Right ventricle myocardium inferior (tissue), 1 donor: ENCODE results near the gene FURIN. TPM values are rescaled to one million over a fixed set of nuclear protein-coding genes. Genes with fewer than 3 reads are reported as not detected.
"Not testable (repeated sequence)": the region's sequence is repeated elsewhere in the genome, so short reads cannot be mapped to it uniquely, and the experiment has no call there.

ENCODE experiments used
- ATAC-seq: fragments of 200-7000 bp; cut with Tn5 transposase; one replicate; pipeline ENCODE4 v1.9.1; 2020; ENCODE audit warnings: mild to moderate bottlenecking, moderate library complexity
- DNase-seq: peaks from one replicate; pipeline ENCODE4 v3.0.0; 2021; ENCODE audit errors: missing footprints
- intact Hi-C: fragments of 100-400 bp; cut with DNase I; formaldehyde crosslinking; loops from one replicate; pipeline ENCODE4 v1.11.0; 2022
- total RNA-seq: library from RNA; stranded (reverse); fragmentation: NEBNext Ultra II Directional; extraction: Animal tissue kit (Norgen Biotek cat#: 25700); gene quantifications from one replicate; pipeline ENCODE4 v1.2.1, GENCODE V29; 2021
- donor health status: DM: no; HTN: yes; CAD: no; lungs with severe emphysema.

Gene FURIN
- total RNA-seq, 1 donor from 2014 or later, result 51.2 TPM

DNA sequence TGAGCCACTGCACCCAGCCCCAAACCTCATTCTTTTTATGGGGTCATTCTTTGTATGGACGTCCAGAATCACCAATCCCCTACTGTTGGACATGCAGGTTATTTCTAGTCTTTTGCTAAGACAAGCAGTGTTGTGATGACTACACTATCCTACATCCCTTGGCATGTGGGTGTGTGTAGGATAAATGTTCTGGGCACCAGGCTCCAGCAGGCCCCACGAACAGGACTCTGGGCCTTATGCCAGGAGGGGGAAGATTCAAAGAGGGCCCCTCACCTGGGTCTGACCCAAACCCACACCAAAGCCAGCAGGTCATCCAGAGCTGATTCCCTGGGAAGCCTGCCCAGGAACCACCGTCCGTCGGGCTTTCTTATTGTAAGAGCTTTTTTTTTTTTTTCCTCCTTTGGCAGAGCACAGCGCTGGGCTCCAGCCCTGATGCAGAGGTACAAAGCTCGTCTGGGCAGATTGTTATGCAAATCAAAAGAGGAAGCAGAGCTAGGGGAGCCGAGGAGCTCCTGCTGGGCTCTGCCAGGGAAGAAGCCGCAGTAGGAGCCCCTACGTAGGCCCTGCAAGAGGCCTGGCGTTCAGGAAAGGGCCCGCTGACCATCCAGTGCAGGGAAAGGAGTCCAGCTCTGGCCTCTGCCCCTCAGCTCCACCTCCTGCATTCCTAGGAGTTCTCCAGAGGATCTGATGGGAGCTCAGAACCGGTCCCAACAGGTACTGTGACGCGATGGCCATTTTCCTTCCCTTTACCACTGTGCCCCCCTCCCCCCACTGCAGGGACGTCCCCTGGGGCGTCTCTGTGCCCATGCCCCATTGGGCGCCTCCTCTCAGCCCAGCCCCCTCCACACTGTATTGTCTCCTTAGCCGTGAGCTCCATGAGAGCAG, 29.0 kb upstream of the FURIN start:
- DNase-seq (peak; percentile 76), ATAC-seq (peak; percentile 55)
- intact Hi-C loops, result no loop called here

DNA sequence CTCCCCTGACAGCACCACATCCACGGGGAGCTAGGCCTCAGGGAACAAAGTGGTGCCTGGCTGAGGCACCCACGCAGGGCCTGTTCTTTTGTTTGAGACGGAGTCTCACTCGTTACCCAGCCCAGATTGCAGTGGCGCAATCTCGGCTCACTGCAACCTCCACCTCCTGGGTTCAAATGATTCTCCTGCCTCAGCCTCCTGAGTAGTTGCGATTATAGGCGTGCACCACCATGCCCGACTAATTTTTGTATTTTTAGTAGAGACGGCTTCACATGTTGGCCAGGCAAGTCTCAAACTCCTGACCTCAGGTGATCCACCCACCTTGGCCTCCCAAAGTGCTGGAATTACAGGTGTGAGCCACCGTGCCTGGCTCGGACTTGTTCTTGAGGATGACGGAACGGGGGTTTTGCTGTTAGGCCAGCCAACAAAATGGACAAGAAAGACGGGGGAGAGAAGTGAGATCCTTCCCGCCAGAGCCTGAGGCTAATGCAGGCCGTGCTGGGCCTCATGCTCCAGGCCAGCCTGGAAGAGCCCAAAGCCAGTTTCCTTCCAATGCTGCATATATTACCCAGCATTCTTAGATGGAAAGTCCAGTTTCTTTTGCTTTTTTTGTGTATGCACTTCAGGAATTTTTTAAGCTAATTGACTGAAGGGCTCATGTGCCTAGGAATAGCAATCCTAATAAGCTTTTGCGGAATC, 28.1 kb upstream of the FURIN start:
- intact Hi-C loops, result no loop called here
- DNase-seq (no peak), ATAC-seq (no peak)

DNA sequence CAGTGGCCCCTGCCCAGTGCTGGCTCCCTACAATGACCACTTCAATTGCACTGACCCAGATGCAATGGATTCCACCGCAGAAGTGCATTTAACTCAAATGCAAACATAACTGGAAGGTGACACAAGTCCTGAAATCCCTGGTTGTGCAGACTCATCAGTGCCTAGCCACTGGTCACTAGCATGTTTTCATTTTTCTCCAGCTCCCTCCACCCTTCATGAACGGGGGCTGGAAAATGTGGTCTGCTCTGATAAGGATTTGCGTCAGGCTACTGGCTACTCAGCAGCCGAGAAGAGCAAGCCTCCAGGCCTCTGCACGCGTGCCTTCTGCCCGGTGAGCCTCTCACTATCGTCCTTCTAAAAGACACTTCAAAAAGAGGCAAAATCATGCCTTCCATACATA, 27.4 kb upstream of the FURIN start:
- DNase-seq (no peak), ATAC-seq (no peak)
- intact Hi-C loops, result no loop called here

DNA sequence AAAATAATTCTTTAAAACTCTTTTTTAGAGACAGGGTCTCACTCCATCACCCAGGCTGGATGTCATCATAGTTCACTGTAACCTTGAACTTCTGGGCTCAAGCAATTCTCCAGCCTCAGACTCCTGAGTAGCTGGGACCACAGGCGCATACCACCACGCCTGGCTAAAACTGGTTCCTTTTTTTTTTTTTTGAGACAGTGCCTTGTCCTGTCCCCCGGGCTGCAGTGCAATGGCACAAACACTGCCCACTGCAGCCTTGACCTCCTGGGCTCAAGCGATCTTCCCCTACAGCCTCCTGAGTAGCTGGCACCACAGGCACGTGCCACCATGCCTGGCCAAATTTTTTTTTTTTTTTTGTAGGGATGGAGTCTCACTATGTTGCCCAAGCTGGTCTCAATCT, 23.7 kb upstream of the FURIN start:
- ATAC-seq (no peak), DNase-seq (no peak)
- intact Hi-C loops, result no loop called here

GRCh38 chr15:90845201-90845949, 23.0 kb upstream of the FURIN start:
- DNase-seq, result no peak
- peak; percentile 37 for ATAC-seq
- intact Hi-C loops, result no loop called here

DNA sequence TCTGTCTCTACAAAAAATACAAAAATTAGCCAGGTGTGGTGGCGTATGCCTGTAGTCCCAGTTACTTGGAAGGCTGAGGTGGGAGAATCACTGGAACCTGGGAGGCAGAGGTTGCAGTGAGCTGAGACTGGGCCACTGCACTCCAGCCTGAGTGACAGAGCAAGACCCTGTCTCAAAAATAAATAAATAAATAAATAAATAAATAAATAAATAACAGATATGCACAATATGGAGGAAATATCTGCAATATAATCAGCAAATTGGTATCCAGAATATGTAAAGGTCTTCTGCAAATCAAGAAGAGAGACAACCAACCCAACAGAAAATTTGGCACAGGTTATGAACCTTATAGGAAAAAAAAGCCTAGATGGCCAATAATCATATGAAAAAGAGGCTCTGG, 19.0 kb upstream of the FURIN start:
- DNase-seq, intact Hi-C loops, ATAC-seq: not testable (repeated sequence)

DNA sequence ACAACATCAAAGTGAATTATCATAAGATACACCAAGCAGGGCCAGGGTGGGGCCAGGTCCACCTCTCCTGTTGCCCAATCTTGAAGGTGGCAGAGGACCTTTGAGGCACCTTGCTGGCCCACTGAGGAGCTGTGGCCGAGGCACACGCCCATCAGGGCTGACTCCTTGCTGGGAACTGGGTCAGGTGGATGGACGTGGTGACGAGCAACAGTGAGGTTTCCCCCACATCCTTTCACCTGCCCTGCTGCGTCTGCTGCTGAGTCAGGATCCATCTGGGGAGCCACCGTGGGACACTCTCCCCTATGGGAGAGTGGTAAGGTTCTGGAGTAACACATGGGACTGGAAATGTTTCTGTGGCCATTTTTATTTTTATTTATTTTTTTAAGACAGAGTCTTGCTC, 17.3 kb upstream of the FURIN start:
- ATAC-seq (no peak), DNase-seq (no peak)
- intact Hi-C loops, result no loop called here

- intact Hi-C loops, result no loop called here
- DNase-seq, result no peak
- no peak for ATAC-seq
Observed at GRCh38 chr15:90851940-90852339, 16.4 kb upstream of the FURIN start.

DNA sequence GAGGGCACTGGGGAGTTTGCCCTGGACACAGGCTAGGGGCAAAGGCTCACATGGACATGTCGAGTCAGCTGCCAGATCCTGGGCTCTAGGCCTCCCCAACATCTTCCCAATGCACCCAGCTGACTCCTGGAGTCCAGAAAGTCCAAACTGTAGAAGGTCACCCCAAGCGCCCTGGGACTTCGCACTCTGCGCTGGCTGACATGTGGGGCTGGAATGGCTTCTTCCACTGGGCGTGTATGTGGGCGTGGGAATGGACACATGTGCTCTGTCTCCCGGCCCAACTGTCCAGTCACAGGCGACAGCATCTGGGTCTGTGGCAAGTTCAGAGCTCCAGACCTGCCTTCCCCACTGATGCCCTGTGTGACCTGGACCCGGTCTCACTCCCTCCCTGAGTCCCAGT, 13.2 kb upstream of the FURIN start:
- intact Hi-C loops, result no loop called here
- DNase-seq, result no peak
- ATAC-seq, result no peak

GRCh38 chr15:90857337-90857736, 11.1 kb upstream of the FURIN start:
- intact Hi-C loops, result no loop called here
- no peak for ATAC-seq
- DNase-seq, result no peak

GRCh38 chr15:90857883-90858443, 10.4 kb upstream of the FURIN start:
- ATAC-seq (no peak), DNase-seq (no peak)
- intact Hi-C loops, result no loop called here

- ATAC-seq (peak; percentile 13), DNase-seq (no peak)
- intact Hi-C loops, result no loop called here
Observed at GRCh38 chr15:90859234-90860131, 8.9 kb upstream of the FURIN start.

GRCh38 chr15:90860450-90860849, 7.9 kb upstream of the FURIN start:
- intact Hi-C loops, result no loop called here
- DNase-seq (no peak), ATAC-seq (no peak)

GRCh38 chr15:90860942-90861675, 7.3 kb upstream of the FURIN start:
- ATAC-seq (no peak), DNase-seq (no peak)
- intact Hi-C loops, result no loop called here

- ATAC-seq (no peak), DNase-seq (no peak)
- intact Hi-C loops, result no loop called here
Observed at GRCh38 chr15:90862487-90862886, 5.9 kb upstream of the FURIN start.

GRCh38 chr15:90862964-90863778, 5.2 kb upstream of the FURIN start:
- intact Hi-C loops, result no loop called here

GRCh38 chr15:90863987-90864386, 4.4 kb upstream of the FURIN start:
- intact Hi-C loops, result no loop called here
- no peak for ATAC-seq
- DNase-seq, result no peak

More at GRCh38 chr15:90862964-90863778, 5.2 kb upstream of the FURIN start:
- peak; percentile 73 for DNase-seq
- peak; percentile 69 for ATAC-seq
